Thyroid gland (tissue), 4 donors: ENCODE data around the gene NPAS4. TPM values are rescaled to one million over a fixed set of nuclear protein-coding genes. Genes with fewer than 3 reads are reported as not detected.
"Not testable (repeated sequence)": the region's sequence is repeated elsewhere in the genome, so short reads cannot be mapped to it uniquely, and the experiment has no call there.

Experiments
- DNase-seq, 2 donors: peaks; one replicate each; pipeline ENCODE4 v3.0.0-alpha.2; 2019
- H3K27ac ChIP-seq, 3 donors: fragments of 200-600 bp; sonication (generic); 1 replicate in 2 of 3; 2 replicates in 1 of 3; pipeline ENCODE4 v1.5.1; 2016 to 2019; ENCODE audit warnings: mild to moderate bottlenecking in 1 of 3, moderate library complexity in 1 of 3
- H3K27me3 ChIP-seq: fragments of 200-600 bp; sonication (generic); one replicate; pipeline ENCODE4 v1.5.1; 2019
- H3K36me3 ChIP-seq, 2 donors: fragments of 200-600 bp; sonication (generic); one replicate each; pipeline ENCODE4 v1.5.1; 2016 to 2019
- H3K4me1 ChIP-seq, 2 donors: fragments of 200-600 bp; sonication (generic); one replicate each; pipeline ENCODE4 v1.5.1; 2017 to 2019
- H3K4me3 ChIP-seq, 3 donors: fragments of 200-600 bp; sonication (generic); replicated peaks in 1 of 3; 1 replicate in 2 of 3; 2 replicates in 1 of 3; pipeline ENCODE4 v1.5.1; 2016; ENCODE audit warnings: mild to moderate bottlenecking in 1 of 3
- H3K9me3 ChIP-seq: fragments of 200-600 bp; sonication (generic); one replicate; pipeline ENCODE4 v1.5.1; 2017
- CTCF ChIP-seq, 6 experiments: fragments of 200-600 bp in 3 of 6; fragments of 450-650 bp in 3 of 6; sonication (generic) in 3 of 6; IDR thresholded peaks; one replicate each; pipeline ENCODE4 v1.5.1; 2016 to 2019; ENCODE audit warnings: antibody characterized with exemption in 6 of 6, mild to moderate bottlenecking in 2 of 6, inconsistent platforms in 1 of 6, moderate library complexity in 1 of 6
- POLR2A ChIP-seq, 2 donors: fragments of 450-650 bp; IDR thresholded peaks; one replicate each; pipeline ENCODE4 v1.6.1; 2017; ENCODE audit warnings: antibody characterized with exemption in 2 of 2, mild to moderate bottlenecking in 2 of 2, moderate library complexity in 1 of 2
- WGBS, 2 donors: methylation state at CpG; one replicate each; pipeline ENCODE4 v1.1.5; 2017; 5-methylcytosine and 5-hydroxymethylcytosine counted together
- intact Hi-C: fragments of 100-400 bp; cut with DNase I; formaldehyde crosslinking; loops from one replicate; pipeline ENCODE4 v1.15.1; 2023
- total RNA-seq, 4 donors: library from RNA; depleted of rRNA; stranded (reverse); fragments of >200 nt; gene quantifications; one replicate each; pipeline ENCODE4 v1.2.3, GENCODE V29; 2016

The NPAS4 gene
- total RNA-seq, 4 donors from 2014 or later = not detected

- Histone ChIP-seq H3K9me3 (no peaks in the 10 kb centered on the region), H3K4me3 (no peak overlapping the region), H3K36me3 (no peaks in the 10 kb centered on the region), H3K27me3 (no peaks in the 10 kb centered on the region), H3K4me1 (no peaks in the 10 kb centered on the region), H3K27ac (no peak overlapping the region)
- no peak for TF ChIP-seq CTCF (IDR thresholded peaks at IDR 0.05)
- TF ChIP-seq POLR2A (IDR thresholded peaks at IDR 0.05) = no peak
- WGBS, 2 donors = 80 to 90% methylated on average over 2 of the region's 2 CpGs
- intact Hi-C loops = no loop called here
- no peak for DNase-seq
Measured at GRCh38 chr11:66428933-66429332, 8.1 kb downstream of the NPAS4 start.

GRCh38 chr11:66429983-66430602, 9.3 kb downstream of the NPAS4 start:
- DNase-seq = peak; percentile 70
- Histone ChIP-seq H3K27ac (no peak overlapping the region), H3K27me3 (no peaks in the 10 kb centered on the region), H3K36me3 (peaks cover 2% of the 10 kb centered on the region in 2 donors), H3K4me1 (no peaks in the 10 kb centered on the region), H3K4me3 (no peak overlapping the region), H3K9me3 (no peaks in the 10 kb centered on the region)
- intact Hi-C loops = loop anchor here (2.0 kb wide), 1 partner anchor 21 kb away; no protein-coding TSS in a partner anchor
- TF ChIP-seq POLR2A (IDR thresholded peaks at IDR 0.05) = no peak
- peak; percentile 35 to 75 (median 53) for TF ChIP-seq CTCF (IDR thresholded peaks at IDR 0.05)
- WGBS, 2 donors = 28 to 31% methylated on average over 9 of the region's 9 CpGs

- not testable (repeated sequence) for DNase-seq, H3K9me3 ChIP-seq, H3K27ac ChIP-seq, H3K27me3 ChIP-seq, H3K4me1 ChIP-seq, H3K4me3 ChIP-seq
- intact Hi-C loops = loop anchor here (2.0 kb wide), 1 partner anchor 22 kb away; no protein-coding TSS in a partner anchor
- H3K36me3 ChIP-seq = peaks cover 6 to 13% of the 10 kb centered on the region in 2 donors
Measured at GRCh38 chr11:66431287-66431686, 10.5 kb downstream of the NPAS4 start.

- not testable (repeated sequence) for H3K9me3 ChIP-seq, DNase-seq, H3K27ac ChIP-seq, H3K4me3 ChIP-seq, H3K27me3 ChIP-seq, H3K4me1 ChIP-seq
- 83 to 88% methylated on average over 8 of the region's 8 CpGs for WGBS, 2 donors
- intact Hi-C loops = loop anchor here (2.0 kb wide), 1 partner anchor 23 kb away; no protein-coding TSS in a partner anchor
- H3K36me3 ChIP-seq = peaks cover 6 to 13% of the 10 kb centered on the region in 2 donors
Measured at GRCh38 chr11:66431871-66432329, 11.1 kb downstream of the NPAS4 start.

- H3K36me3 ChIP-seq = peaks cover 6 to 13% of the 10 kb centered on the region in 2 donors
- H3K9me3 ChIP-seq = no peaks in the 10 kb centered on the region
- no peaks in the 10 kb centered on the region for H3K27me3 ChIP-seq
- WGBS, 2 donors = 91 to 96% methylated on average over 7 of the region's 7 CpGs
- no peak for DNase-seq
- intact Hi-C loops = no loop called here
- TF ChIP-seq CTCF (IDR thresholded peaks at IDR 0.05) (no peak), POLR2A (IDR thresholded peaks at IDR 0.05) (no peak)
- H3K4me1 ChIP-seq = peaks cover 0 to under 1% of the 10 kb centered on the region in 2 donors
- H3K27ac ChIP-seq = no peak overlapping the region
- H3K4me3 ChIP-seq = no peak overlapping the region
Measured at GRCh38 chr11:66432597-66432996, 11.8 kb downstream of the NPAS4 start.

GRCh38 chr11:66437979-66438503, 17.2 kb downstream of the NPAS4 start:
- Histone ChIP-seq H3K27me3 (no peaks in the 10 kb centered on the region), H3K4me1 (peaks cover 4 to 7% of the 10 kb centered on the region in 2 donors), H3K4me3 (peak overlapping the region; percentile 41 to 86 (median 86)), H3K27ac (peak overlapping the region in 2 of 3 donors; percentile 83 to 87), H3K9me3 (no peaks in the 10 kb centered on the region), H3K36me3 (peaks cover 6 to 13% of the 10 kb centered on the region in 2 donors)
- DNase-seq = no peak
- WGBS, 2 donors = 8 to 9% methylated on average over 12 of the region's 12 CpGs
- intact Hi-C loops = no loop called here
- TF ChIP-seq POLR2A (IDR thresholded peaks at IDR 0.05) (no peak), CTCF (IDR thresholded peaks at IDR 0.05) (no peak)
